K562 (cell line): Measurements from ENCODE around the gene CAPN14. TPM values are rescaled to one million over a fixed set of nuclear protein-coding genes. Genes with fewer than 3 reads are reported as not detected.

ENCODE experiments used
- ATAC-seq: fragments of 200-7000 bp; cut with Tn5 transposase; 3 replicates; pipeline ENCODE4 v1.9.1; 2020; ENCODE audit warnings: moderate library complexity
- BruUV-seq: library from RNA; stranded (reverse); fragments of 400-500 nt; replicated peaks from 2 replicates; lab custom pipeline; 2021; lab: Mats Ljungman, UMichigan
- CTCF ChIA-PET: fragments of 300-600 bp; formaldehyde crosslinking; extraction: SDS; loops from one replicate; lab custom pipeline; 2021; ENCODE audit warnings: low intra/inter-chr PET ratio; lab: Yijun Ruan, JAX
- POLR2A ChIA-PET: fragments of 300-600, 350-650 bp; sonication (Branson Sonifier 250); formaldehyde crosslinking; extraction: SDS; loops from one replicate; lab custom pipeline; 2021; ENCODE audit warnings: antibody characterized with exemption, inconsistent platforms; lab: Yijun Ruan, JAX
- DNase-seq, 4 experiments: peaks; one replicate each; pipeline versions ENCODE4 v3.0.0 to v3.0.0-alpha.2; 2011 to 2018; ENCODE audit warnings: low spot score in 3 of 4, mixed read lengths in 3 of 4; ENCODE audit errors: extremely low read depth in 1 of 4
- FAIRE-seq: peaks from 2 replicates; lab custom pipeline; 2011; peaks lifted over from hg19 to GRCh38; lab: Jason Lieb, UNC
- H2AFZ ChIP-seq: 2 replicates; pipeline ENCODE4 v1.6.0; 2011; ENCODE audit warnings: low read depth, low read length, control low read depth, inconsistent platforms
- H3K27ac ChIP-seq: fragments of 200-600 bp; 3 replicates; pipeline ENCODE4 v1.8.0; 2011; ENCODE audit warnings: low read depth, mild to moderate bottlenecking, control low read depth, inconsistent platforms, low read length, moderate library complexity, mixed read lengths; ENCODE audit errors: extremely low read depth
- H3K27me3 ChIP-seq, 2 experiments: fragments of 300-600 bp in 1 of 2; 2 replicates in 1 of 2; 3 replicates in 1 of 2; pipeline versions ENCODE4 v1.6.0 to v1.8.0; 2011; ENCODE audit warnings: inconsistent platforms in 2 of 2, low read length in 2 of 2, mild to moderate bottlenecking in 1 of 2, mixed read lengths in 1 of 2, moderate library complexity in 1 of 2; ENCODE audit not compliant: control insufficient read depth in 2 of 2, insufficient read depth in 2 of 2
- H3K36me3 ChIP-seq: fragments of 300-600 bp; 3 replicates; pipeline ENCODE4 v1.8.0; 2011; ENCODE audit warnings: mild to moderate bottlenecking, low read length, inconsistent platforms; ENCODE audit not compliant: control insufficient read depth, insufficient read depth
- H3K4me1 ChIP-seq, 2 experiments: fragments of 200-600 bp in 1 of 2; replicated peaks in 1 of 2; 2 replicates in 1 of 2; 3 replicates in 1 of 2; pipeline versions ENCODE4 v1.5.1 to v1.8.0; 2011; ENCODE audit warnings: inconsistent platforms in 2 of 2, low read length in 2 of 2, mild to moderate bottlenecking in 1 of 2, mixed read lengths in 1 of 2, moderate library complexity in 1 of 2; ENCODE audit not compliant: control insufficient read depth in 2 of 2, insufficient read depth in 2 of 2
- H3K4me2 ChIP-seq: 2 replicates; pipeline ENCODE4 v1.6.1; 2011; ENCODE audit warnings: low read length, control low read depth, inconsistent platforms, mixed read lengths; ENCODE audit not compliant: insufficient read depth
- H3K4me3 ChIP-seq: fragments of 200-600 bp; sonication (generic), shearing (Covaris generic); 2 replicates; pipeline ENCODE4 v1.5.1; 2016; ENCODE audit warnings: control low read depth, inconsistent platforms
- H3K79me2 ChIP-seq: fragments of 200-600 bp; 3 replicates; pipeline ENCODE4 v1.8.0; 2011; ENCODE audit warnings: low read length, inconsistent platforms; ENCODE audit not compliant: control insufficient read depth, insufficient read depth
- H3K9ac ChIP-seq, 2 experiments: 2 replicates each; pipeline versions ENCODE4 v1.6.0 to v1.6.1; 2011; ENCODE audit warnings: low read depth in 2 of 2, low read length in 2 of 2, control low read depth in 1 of 2, inconsistent platforms in 1 of 2, mild to moderate bottlenecking in 1 of 2, mixed read lengths in 1 of 2; ENCODE audit not compliant: insufficient read depth in 1 of 2
- H3K9me1 ChIP-seq: one replicate; pipeline ENCODE4 v1.6.0; 2011; ENCODE audit warnings: inconsistent platforms, mild to moderate bottlenecking, low read length, moderate library complexity; ENCODE audit not compliant: control insufficient read depth, insufficient read depth
- H3K9me3 ChIP-seq: replicated peaks from 2 replicates; pipeline ENCODE4 v1.5.1; 2011; ENCODE audit warnings: low read depth, low read length, inconsistent platforms; ENCODE audit not compliant: control insufficient read depth, insufficient read depth
- H4K20me1 ChIP-seq: replicated peaks from 2 replicates; pipeline ENCODE4 v1.6.1; 2011; ENCODE audit warnings: low read length, inconsistent platforms, mixed read lengths; ENCODE audit not compliant: control insufficient read depth, insufficient read depth
- HEY1 ChIP-seq: fragments of 250-450 bp; sonication (Bioruptor Pico); IDR thresholded peaks from 2 replicates; pipeline ENCODE4 v1.5.0; 2020; ENCODE audit warnings: mild to moderate bottlenecking, moderate library complexity, borderline replicate concordance
- MCM5 ChIP-seq: fragments of 450-650 bp; IDR thresholded peaks from 2 replicates; pipeline ENCODE4 v1.6.1; 2016; ENCODE audit warnings: low read depth
- MLX ChIP-seq, 2 experiments: fragments of 450-650 bp in 1 of 2; sonication (generic) in 1 of 2; formaldehyde crosslinking; conservative IDR thresholded peaks; 2 replicates each; pipeline versions ENCODE4 v1.4.0 to v1.8.1; 2020 to 2022; ENCODE audit warnings: mild to moderate bottlenecking in 1 of 2, missing genetic modification reagents in 1 of 2
- ZNF282 ChIP-seq: sonication (generic); formaldehyde crosslinking; IDR thresholded peaks from 2 replicates; pipeline ENCODE4 v1.8.1; 2023; ENCODE audit warnings: missing genetic modification reagents
- ZNF318 ChIP-seq, 2 experiments: fragments of 450-650 bp; IDR thresholded peaks; 2 replicates each; pipeline ENCODE4 v1.6.1; 2016; ENCODE audit warnings: mild to moderate bottlenecking in 2 of 2, borderline replicate concordance in 1 of 2, low read depth in 1 of 2, moderate library complexity in 1 of 2
- ZNF717 ChIP-seq: fragments of 250-450 bp; sonication (Bioruptor Pico); IDR thresholded peaks from 2 replicates; pipeline ENCODE4 v1.5.0; 2021
- WGBS: fragments of 100-300 bp; shearing (Covaris generic); methylation state at CpG from one replicate; pipeline ENCODE4 v1.1.6; 2016; ENCODE audit warnings: low coverage, mixed read lengths; ENCODE audit not compliant: insufficient coverage; ENCODE audit errors: missing lambda C conversion rate; 5-methylcytosine and 5-hydroxymethylcytosine counted together
- in situ Hi-C: fragments of 300-500 bp; cut with MboI; formaldehyde crosslinking; loops from 4 replicates; pipeline ENCODE4 v1.15.0; 2018; ENCODE audit warnings: inconsistent platforms, mixed read lengths
- intact Hi-C: fragments of 100-400 bp; cut with micrococcal nuclease; formaldehyde crosslinking; loops from 2 replicates; pipeline ENCODE4 v1.14.2; 2022
- polyA plus RNA-seq, 8 experiments: library from polyadenylated mRNA; depleted of rRNA in 4 of 8; stranded (reverse) in 5 of 8; unstranded in 3 of 8; fragments of >200 nt; fragmentation: Nextera tagmentation in 2 of 8; fragmentation: Illumina TruSeq in 1 of 8; extraction: Ambion mirVana in 2 of 8; extraction: Trizol in 1 of 8; gene quantifications; 2 replicates each; pipeline versions ENCODE4 v1.2.1 to v1.2.3, GENCODE V29; 2011 to 2014; ENCODE audit warnings: inconsistent platforms in 1 of 8, missing spikeins in 1 of 8
- total RNA-seq, 7 experiments: library from RNA; depleted of rRNA in 6 of 7; stranded (reverse); fragments of >200 nt in 6 of 7; fragmentation: Illumina TruSeq in 2 of 7; extraction: Trizol in 2 of 7; gene quantifications; 2 replicates each; pipeline versions ENCODE4 v1.2.1 to v1.2.3, GENCODE V29; 2011 to 2021; ENCODE audit warnings: low replicate concordance in 1 of 7

CAPN14 gene
- total and polyA plus RNA-seq, 9 of the 15 experiments (the other 6 are each of a cell fraction or from before 2014, with no cell fraction given), result not detected

- H3K79me2 ChIP-seq, result no peaks in the 10 kb centered on the region
- H3K9me1 ChIP-seq, result no peaks in the 10 kb centered on the region
- CTCF ChIA-PET, result no interaction called here
- no peak overlapping the region for H3K9ac ChIP-seq
- whole genome bisulfite sequencing, result 0% methylated on average over 2 of the region's 2 CpGs
- ATAC-seq, result no peak
- no peak overlapping the region for H3K4me3 ChIP-seq
- H3K27me3 ChIP-seq, result peaks cover 0 to 4% of the 10 kb centered on the region in 2 experiments; a peak in 2 of 5 replicates
- in situ Hi-C loops, result no loop called here
- FAIRE-seq, result no peak
- DNase-seq, result no peak
- no peaks in the 10 kb centered on the region for H4K20me1 ChIP-seq
- POLR2A ChIA-PET, result no interaction called here
- H3K4me2 ChIP-seq, result no peak overlapping the region
- TF ChIP-seq MLX (CRISPR knock-in tag; conservative IDR thresholded peaks at IDR 0.05), result no peak
- TF ChIP-seq, all 486 proteins: peak for 0
- Histone ChIP-seq H3K4me1 (no peaks in the 10 kb centered on the region), H3K9me3 (no peaks in the 10 kb centered on the region), H2AFZ (no peak overlapping the region), H3K27ac (no peak overlapping the region), H3K36me3 (no peaks in the 10 kb centered on the region)
- no TSS peak for BruUV-seq
- intact Hi-C loops, result no loop called here
Observed at GRCh38 chr2:31207790-31208189, 9.5 kb downstream of the CAPN14 start.

- DNase-seq, result no peak
- in situ Hi-C loops, result no loop called here
- H3K9ac ChIP-seq, result no peak overlapping the region
- POLR2A ChIA-PET, result interaction anchor here (0.6 kb wide), 1 partner anchor 81 kb away, joined by 3 read pairs; no protein-coding TSS in a partner anchor
- no TSS peak for BruUV-seq
- no peaks in the 10 kb centered on the region for H4K20me1 ChIP-seq
- H3K9me1 ChIP-seq, result no peaks in the 10 kb centered on the region
- no peak overlapping the region for H3K27ac ChIP-seq
- H3K4me1 ChIP-seq, result no peaks in the 10 kb centered on the region
- no peaks in the 10 kb centered on the region for H3K79me2 ChIP-seq
- no peaks in the 10 kb centered on the region for H3K36me3 ChIP-seq
- CTCF ChIA-PET, result no interaction called here
- WGBS, result 0% methylated on average over 2 of the region's 3 CpGs
- FAIRE-seq, result no peak
- H3K9me3 ChIP-seq, result no peaks in the 10 kb centered on the region
- H2AFZ ChIP-seq, result no peak overlapping the region
- H3K27me3 ChIP-seq, result peaks cover 0 to 17% of the 10 kb centered on the region in 2 experiments; a peak in 3 of 5 replicates
- intact Hi-C loops, result no loop called here
- H3K4me3 ChIP-seq, result no peak overlapping the region
- H3K4me2 ChIP-seq, result no peak overlapping the region
- no peak for ATAC-seq
- TF ChIP-seq MCM5 (no peak), ZNF318 (IDR thresholded peaks at IDR 0.05; ENCODE audit: borderline replicate concordance in 1 of 2, low read depth in 1 of 2) (no peak), ZNF717 (CRISPR knock-in tag) (no peak), ZNF282 (no peak), HEY1 (CRISPR knock-in tag) (no peak)
Observed at GRCh38 chr2:31205613-31206012, 11.7 kb downstream of the CAPN14 start.
